NCI-H2227 (cell line): ENCODE measurements around the gene CHCHD3.

Experiments
- DNase-seq: peaks from one replicate; lab custom pipeline; 2025; ENCODE audit not compliant: unreplicated experiment; lab: John Stamatoyannopoulos, UW

The CHCHD3 gene

GRCh38 chr7:132755538-132756483 lies 326.1 kb downstream of the CHCHD3 start:
- no peak for DNase-seq

GRCh38 chr7:132752431-132752830 lies 329.5 kb downstream of the CHCHD3 start:
- DNase-seq = no peak

GRCh38 chr7:132751244-132751647 lies 330.6 kb downstream of the CHCHD3 start:
- no peak for DNase-seq

- DNase-seq = peak; percentile 37
Observed at GRCh38 chr7:132750530-132751217, 331.2 kb downstream of the CHCHD3 start.

- DNase-seq = no peak
Observed at GRCh38 chr7:132750096-132750495, 331.8 kb downstream of the CHCHD3 start.

- DNase-seq = no peak
Observed at GRCh38 chr7:132745510-132745909, 336.4 kb downstream of the CHCHD3 start.

- no peak for DNase-seq
Observed at GRCh38 chr7:132743974-132744373, 337.9 kb downstream of the CHCHD3 start.

GRCh38 chr7:132742189-132742612 lies 339.7 kb downstream of the CHCHD3 start:
- no peak for DNase-seq

GRCh38 chr7:132740176-132740575 lies 341.7 kb downstream of the CHCHD3 start:
- no peak for DNase-seq

- DNase-seq = no peak
Observed at GRCh38 chr7:132739271-132739955, 342.5 kb downstream of the CHCHD3 start.

- no peak for DNase-seq
Observed at GRCh38 chr7:132738254-132738653, 343.6 kb downstream of the CHCHD3 start.

- no peak for DNase-seq
Observed at GRCh38 chr7:132735476-132735875, 346.4 kb downstream of the CHCHD3 start.
